ENCODE data around the gene CFAP90.

Gene CFAP90

DNA sequence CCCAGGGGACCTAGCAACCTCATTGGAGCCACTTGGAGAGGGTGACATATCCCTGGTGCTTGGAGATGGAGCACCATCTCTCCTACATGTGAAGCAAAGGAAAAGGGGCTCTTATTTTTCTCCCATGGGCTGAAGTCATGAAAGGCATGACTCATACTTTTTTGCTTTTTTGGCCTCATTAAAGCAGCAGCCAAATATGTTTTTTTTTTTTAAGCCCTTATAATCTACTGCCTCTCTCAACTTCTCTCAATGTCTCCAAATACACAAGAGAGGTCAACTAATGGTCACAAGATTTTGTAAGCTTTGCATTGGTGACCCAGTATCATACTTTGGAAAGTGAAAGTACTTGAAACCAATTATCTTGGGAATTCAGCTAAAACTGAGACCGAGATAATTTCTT, 1.6 kb upstream of the CFAP90 start:
- Mint-ChIP-seq H3K9me3 (peaks cover 4% of the 10 kb centered on the region), H3K4me3 (no peak overlapping the region), H3K4me1 (ENCODE audit: low read depth) (peaks cover 24% of the 10 kb centered on the region), H3K36me3 (ENCODE audit: low read depth) (peaks cover 4% of the 10 kb centered on the region), H3K27ac (no peak overlapping the region), H3K27me3 (peaks cover 35% of the 10 kb centered on the region)
- DNase-seq, result no peak

DNA sequence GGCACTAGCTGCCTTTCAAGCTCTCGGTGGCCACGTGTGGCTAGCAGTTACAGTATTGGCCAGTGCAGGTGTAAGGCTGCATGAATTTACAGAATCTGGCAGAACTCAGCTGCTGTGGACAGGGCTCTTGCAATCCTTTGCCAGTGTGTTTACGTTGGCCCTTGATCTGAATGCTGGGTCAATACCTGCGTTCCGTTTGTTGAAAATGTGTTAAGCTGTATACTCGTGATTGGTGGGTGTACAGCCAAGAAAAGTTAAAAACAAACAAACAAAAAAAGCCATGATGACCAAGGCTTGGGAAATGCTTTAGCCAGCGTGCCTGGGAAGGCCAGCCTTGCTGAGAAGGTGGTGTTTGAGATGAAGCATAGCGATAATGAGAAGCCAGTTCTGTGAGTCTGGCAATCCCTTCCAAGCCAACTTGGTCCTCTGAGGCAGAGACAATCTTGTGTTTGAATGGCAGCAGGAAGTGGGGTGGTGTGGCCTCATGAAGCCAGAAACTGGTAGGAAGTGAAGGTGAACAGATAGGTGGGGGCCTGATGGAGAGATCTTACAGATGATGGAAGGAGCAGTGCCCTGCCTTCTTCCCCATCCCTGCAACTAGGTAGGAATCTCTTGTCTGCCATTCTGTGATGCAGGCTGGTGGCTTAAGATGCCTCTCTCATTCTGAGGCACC, 820 bp upstream of the CFAP90 start:
- Mint-ChIP-seq H3K27ac (no peak overlapping the region), H3K4me1 (ENCODE audit: low read depth) (peaks cover 22% of the 10 kb centered on the region)

DNA sequence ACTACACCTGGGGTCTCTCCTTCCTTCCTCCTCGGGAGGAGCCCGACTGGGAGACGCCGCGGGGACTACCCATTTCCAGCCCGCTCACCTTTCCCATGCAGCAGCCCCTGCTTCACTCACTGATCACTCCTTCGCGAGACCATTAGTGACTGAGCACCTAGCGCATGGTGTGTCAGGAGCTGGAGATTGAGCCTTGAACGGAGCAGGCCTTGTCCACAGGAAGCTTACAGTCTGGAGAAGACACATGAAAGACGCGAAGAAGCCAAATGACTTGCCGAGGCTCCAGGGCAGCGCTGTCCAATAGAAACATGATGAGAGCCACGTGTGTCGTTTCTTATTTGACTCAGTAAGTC, 283 bp upstream of the CFAP90 start:
- peaks cover 22% of the 10 kb centered on the region for H3K4me1 Mint-ChIP-seq (ENCODE audit: low read depth)
- no peaks in the 10 kb centered on the region for H3K36me3 Mint-ChIP-seq (ENCODE audit: low read depth)
- H3K27ac Mint-ChIP-seq, result no peak overlapping the region
- DNase-seq, result no peak
- peaks cover 4% of the 10 kb centered on the region for H3K9me3 Mint-ChIP-seq
- peaks cover 47% of the 10 kb centered on the region for H3K27me3 Mint-ChIP-seq
- peak overlapping the region; percentile 72 for H3K4me3 Mint-ChIP-seq

More for the DNA sequence above, 820 bp upstream of the CFAP90 start:
- Mint-ChIP-seq H3K9me3 (peaks cover 4% of the 10 kb centered on the region), H3K27me3 (peaks cover 43% of the 10 kb centered on the region), H3K36me3 (ENCODE audit: low read depth) (no peaks in the 10 kb centered on the region), H3K4me3 (peak overlapping the region; percentile 72)
- DNase-seq, result no peak

DNA sequence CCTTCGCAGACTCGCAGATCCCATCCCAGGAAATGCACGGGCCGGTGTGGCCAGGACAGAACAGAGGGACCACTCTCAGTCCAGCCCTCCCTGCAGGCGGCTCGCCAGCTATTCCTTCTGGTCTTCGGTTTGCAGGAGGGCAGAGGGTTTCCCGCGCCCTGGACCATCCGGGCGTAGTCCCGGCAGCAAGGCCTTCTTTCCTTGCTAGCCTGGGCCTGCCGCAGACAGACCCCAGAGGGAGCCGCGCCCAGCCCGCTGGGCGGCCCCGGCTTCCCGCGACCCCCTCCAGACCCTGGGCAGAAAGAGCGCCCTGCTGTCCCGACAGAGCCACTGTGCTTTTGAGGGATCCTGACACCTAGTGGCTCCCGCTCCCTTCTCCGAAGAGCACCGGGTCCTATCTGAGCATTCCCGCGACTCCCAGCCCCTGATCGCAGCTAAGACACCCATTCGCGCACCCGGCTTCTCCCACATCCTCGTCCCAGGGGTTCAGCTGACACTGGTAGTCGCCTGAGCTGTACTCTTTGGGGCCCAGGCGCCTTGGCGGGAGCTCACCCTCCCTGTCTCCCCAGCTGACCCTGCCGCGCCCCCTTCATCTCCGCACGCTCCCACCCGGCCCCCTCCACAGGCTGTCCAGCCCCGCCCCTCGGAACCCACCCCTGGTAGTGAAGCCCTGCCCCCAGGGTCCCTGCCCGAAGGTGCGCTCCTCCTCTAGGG, 1.1 kb downstream of the CFAP90 start:
- H3K9me3 Mint-ChIP-seq, result peaks cover 4% of the 10 kb centered on the region
- H3K27me3 Mint-ChIP-seq, result peaks cover 49% of the 10 kb centered on the region
- H3K4me1 Mint-ChIP-seq (ENCODE audit: low read depth), result peaks cover 22% of the 10 kb centered on the region
- H3K4me3 Mint-ChIP-seq, result peak overlapping the region; percentile 66
- H3K27ac Mint-ChIP-seq, result no peak overlapping the region
- DNase-seq, result peak; percentile 37
- H3K36me3 Mint-ChIP-seq (ENCODE audit: low read depth), result no peaks in the 10 kb centered on the region

DNA sequence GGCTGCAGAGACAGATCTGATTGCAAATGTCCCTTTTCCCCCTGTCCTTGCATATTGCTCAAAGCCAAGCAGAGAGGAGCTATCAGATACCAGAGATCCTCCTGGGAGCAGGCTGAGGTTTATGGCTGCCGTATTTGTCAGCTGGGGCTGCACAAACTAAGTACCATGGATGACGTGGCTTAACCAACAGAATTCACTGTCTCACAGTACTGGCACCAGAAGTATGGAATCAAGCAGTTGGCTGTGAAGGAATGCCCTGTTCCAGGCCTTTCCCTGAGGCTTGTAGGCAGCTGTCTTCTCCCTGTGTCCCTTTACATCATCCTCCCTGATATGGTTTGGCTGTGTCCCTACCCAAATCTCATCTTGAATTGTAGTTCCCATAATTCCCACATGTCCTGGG, 2.6 kb downstream of the CFAP90 start:
- Mint-ChIP-seq H3K9me3 (peaks cover 4% of the 10 kb centered on the region), H3K27ac (no peak overlapping the region), H3K4me3 (no peak overlapping the region), H3K36me3 (ENCODE audit: low read depth) (no peaks in the 10 kb centered on the region), H3K27me3 (peaks cover 60% of the 10 kb centered on the region), H3K4me1 (ENCODE audit: low read depth) (peaks cover 22% of the 10 kb centered on the region)
- no peak for DNase-seq

DNA sequence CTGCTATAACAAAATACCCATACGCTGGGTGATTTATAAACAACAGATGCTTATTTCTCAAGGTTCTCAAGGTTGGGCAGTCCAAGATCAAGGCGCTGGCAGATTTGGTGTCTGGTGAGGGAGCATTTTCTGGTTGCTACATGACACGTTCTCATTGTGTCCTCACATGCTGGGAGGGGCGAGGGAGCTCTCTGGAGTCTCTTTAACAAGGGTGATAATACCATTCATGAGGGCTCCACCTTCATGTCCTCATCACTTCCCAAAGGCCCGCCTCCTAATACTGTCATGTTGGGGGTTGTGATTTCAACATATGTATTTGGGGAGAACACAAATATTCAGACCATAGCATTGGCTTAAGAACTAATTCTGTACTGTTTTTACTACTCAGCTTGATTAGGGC, 4.6 kb downstream of the CFAP90 start:
- no peak overlapping the region for H3K4me3 Mint-ChIP-seq
- peaks cover 66% of the 10 kb centered on the region for H3K27me3 Mint-ChIP-seq
- H3K4me1 Mint-ChIP-seq (ENCODE audit: low read depth), result peaks cover 9% of the 10 kb centered on the region
- DNase-seq, result no peak
- no peak overlapping the region for H3K27ac Mint-ChIP-seq
- no peaks in the 10 kb centered on the region for H3K36me3 Mint-ChIP-seq (ENCODE audit: low read depth)
- H3K9me3 Mint-ChIP-seq, result peaks cover 2% of the 10 kb centered on the region

DNA sequence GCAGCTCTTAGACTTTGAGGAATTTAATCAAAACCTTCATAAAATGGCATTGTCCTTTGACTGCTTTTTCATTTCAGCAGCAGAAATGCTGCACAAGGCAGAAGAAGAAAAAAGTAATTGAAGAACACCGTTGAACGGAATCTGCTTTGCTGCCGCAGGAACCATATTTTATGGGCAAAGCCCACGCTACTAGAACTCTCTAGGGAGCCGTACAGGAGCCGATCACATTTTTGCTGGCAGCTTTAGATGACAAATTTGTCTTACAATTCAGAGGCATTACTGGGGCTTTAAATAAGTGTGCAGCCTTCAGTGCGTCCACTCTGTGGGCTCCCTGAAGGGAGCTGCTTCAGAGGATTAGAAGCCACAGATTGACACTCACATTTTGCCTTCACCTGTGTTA, 5.4 kb downstream of the CFAP90 start:
- Mint-ChIP-seq H3K4me1 (ENCODE audit: low read depth) (peaks cover 6% of the 10 kb centered on the region), H3K36me3 (ENCODE audit: low read depth) (no peaks in the 10 kb centered on the region), H3K4me3 (no peak overlapping the region), H3K9me3 (no peaks in the 10 kb centered on the region), H3K27ac (no peak overlapping the region), H3K27me3 (peaks cover 71% of the 10 kb centered on the region)
- DNase-seq, result no peak

DNA sequence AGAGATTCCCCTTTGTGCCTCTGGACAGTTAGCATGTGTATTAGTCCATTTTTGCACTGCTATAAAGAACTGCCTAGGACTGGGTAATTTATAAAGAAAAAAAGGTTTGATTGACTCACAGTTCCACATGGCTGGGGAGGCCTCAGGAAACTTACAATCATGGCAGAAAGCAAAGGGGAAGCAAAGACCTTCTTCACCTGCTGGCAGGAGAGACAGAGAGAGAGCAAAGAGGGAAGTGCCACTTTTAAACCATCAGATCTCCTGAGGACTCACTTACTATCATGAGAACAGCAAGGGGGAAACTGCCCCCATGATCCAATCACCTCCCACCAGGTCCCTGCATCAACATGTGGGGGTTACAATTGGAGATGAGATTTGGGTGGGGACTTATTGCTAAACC, 6.0 kb downstream of the CFAP90 start:
- Mint-ChIP-seq H3K27ac (no peak overlapping the region), H3K27me3 (peaks cover 74% of the 10 kb centered on the region), H3K36me3 (ENCODE audit: low read depth) (no peaks in the 10 kb centered on the region), H3K4me3 (no peak overlapping the region), H3K9me3 (no peaks in the 10 kb centered on the region), H3K4me1 (ENCODE audit: low read depth) (peaks cover 4% of the 10 kb centered on the region)
- no peak for DNase-seq

DNA sequence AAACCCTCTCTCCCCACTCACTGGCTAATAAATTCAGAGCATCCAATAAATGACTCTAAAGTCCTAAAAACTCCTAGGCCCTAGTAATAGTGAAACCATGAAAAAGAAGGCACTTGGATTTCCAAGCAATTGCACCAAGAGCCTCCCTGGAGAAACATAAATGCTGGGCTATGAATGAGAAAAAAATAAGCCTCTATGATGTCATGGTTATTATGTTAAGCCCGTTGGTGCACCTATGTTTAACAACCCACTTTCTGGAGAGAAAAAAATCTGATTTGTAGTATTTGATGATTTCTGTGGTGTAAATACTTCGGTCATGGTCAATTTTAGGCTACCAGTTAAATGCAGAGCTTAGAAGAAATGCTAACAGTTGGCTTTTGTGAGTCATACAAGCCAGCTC, 8.4 kb downstream of the CFAP90 start:
- Mint-ChIP-seq H3K27ac (no peak overlapping the region), H3K4me3 (no peak overlapping the region), H3K36me3 (ENCODE audit: low read depth) (no peaks in the 10 kb centered on the region), H3K4me1 (ENCODE audit: low read depth) (no peaks in the 10 kb centered on the region), H3K27me3 (peaks cover 65% of the 10 kb centered on the region), H3K9me3 (no peaks in the 10 kb centered on the region)
- DNase-seq, result no peak

DNA sequence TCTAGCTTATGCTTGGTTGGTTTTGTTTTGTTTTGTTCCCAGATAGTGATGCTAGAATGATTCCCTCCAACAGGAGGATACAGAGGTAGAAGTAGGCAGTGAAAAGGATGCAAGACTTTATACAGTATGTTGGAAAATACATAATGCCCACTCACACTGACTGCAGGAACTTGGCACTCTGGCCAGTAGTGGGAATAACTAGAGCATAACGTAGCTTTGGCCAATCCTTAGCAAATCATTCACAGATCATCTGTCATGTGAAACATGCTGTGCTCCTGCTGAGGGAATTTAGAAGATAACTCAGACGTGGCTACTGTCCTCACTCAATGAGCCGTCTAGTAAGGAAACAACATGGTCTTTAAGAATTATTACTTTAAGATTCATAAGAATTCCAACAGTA, 13.5 kb downstream of the CFAP90 start:
- no peak overlapping the region for H3K27ac Mint-ChIP-seq
- peaks cover 37% of the 10 kb centered on the region for H3K27me3 Mint-ChIP-seq
- no peaks in the 10 kb centered on the region for H3K9me3 Mint-ChIP-seq
- no peaks in the 10 kb centered on the region for H3K4me1 Mint-ChIP-seq (ENCODE audit: low read depth)
- no peaks in the 10 kb centered on the region for H3K36me3 Mint-ChIP-seq (ENCODE audit: low read depth)
- H3K4me3 Mint-ChIP-seq, result no peak overlapping the region
- DNase-seq, result no peak

DNA sequence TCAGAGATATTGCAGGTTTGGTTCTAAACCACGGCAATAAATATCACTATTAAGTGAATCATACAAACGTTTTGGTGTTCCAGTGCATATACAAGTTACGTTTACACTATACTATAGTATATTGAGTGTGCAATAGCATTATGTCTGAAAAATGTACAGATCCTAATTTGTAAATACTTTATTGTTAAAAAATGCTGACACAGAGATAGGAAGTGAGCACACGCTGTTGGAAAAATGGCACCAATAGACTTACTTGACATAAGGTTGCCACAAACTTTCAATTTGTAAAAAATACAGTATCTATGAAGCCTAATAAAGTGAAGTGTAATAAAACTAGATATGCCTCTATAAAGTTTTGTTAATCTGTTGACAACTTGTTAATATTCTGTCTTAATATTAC, 16.0 kb downstream of the CFAP90 start:
- DNase-seq, result no peak
- Mint-ChIP-seq H3K27ac (no peak overlapping the region), H3K27me3 (peaks cover 28% of the 10 kb centered on the region), H3K4me3 (no peak overlapping the region), H3K4me1 (ENCODE audit: low read depth) (no peaks in the 10 kb centered on the region), H3K9me3 (no peaks in the 10 kb centered on the region), H3K36me3 (ENCODE audit: low read depth) (no peaks in the 10 kb centered on the region)

DNA sequence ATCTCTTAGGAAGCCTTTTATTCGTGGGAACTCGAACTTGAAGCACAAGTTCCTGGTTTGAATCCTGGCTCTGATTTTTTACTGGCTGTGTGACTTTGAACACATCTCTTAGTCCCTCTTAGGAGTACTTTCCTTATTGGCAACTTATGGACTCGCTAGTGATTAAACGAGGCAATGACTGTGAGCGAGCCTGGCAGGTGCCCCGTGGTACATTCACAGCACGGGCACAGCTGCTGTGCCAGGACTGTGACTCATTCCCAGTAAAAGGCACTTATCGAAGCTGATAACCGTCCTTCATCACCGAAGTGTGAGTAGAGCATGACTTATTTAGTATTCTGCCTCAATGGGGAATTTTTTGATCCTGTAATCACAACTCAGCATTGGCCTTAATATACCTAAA, 22.7 kb downstream of the CFAP90 start:
- Mint-ChIP-seq H3K27me3 (peaks cover 35% of the 10 kb centered on the region), H3K4me3 (no peak overlapping the region), H3K4me1 (ENCODE audit: low read depth) (no peaks in the 10 kb centered on the region), H3K36me3 (ENCODE audit: low read depth) (no peaks in the 10 kb centered on the region), H3K9me3 (no peaks in the 10 kb centered on the region), H3K27ac (no peak overlapping the region)
- DNase-seq, result no peak

DNA sequence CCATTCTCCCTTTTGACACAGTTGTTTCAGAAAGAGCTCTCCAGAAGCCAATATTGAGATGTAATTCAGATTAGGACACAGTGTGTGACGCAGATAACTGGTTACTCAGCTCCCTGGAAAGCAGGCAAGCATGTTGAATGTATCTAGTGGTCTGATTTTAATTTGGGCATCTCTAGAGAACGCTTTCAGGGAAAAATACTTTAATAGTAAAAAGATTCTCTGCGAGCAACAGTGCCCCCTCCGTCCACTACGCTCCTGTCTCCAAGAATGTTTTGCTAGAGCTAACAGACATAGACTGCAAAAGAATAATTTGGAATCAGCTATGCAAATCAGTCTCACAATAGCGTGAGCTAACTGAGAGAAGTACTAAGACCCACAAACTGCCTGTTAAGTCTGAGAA, 23.3 kb downstream of the CFAP90 start:
- DNase-seq, result no peak
- Mint-ChIP-seq H3K36me3 (ENCODE audit: low read depth) (no peaks in the 10 kb centered on the region), H3K27ac (no peak overlapping the region), H3K4me1 (ENCODE audit: low read depth) (no peaks in the 10 kb centered on the region), H3K4me3 (no peak overlapping the region), H3K9me3 (no peaks in the 10 kb centered on the region), H3K27me3 (peaks cover 42% of the 10 kb centered on the region)

DNA sequence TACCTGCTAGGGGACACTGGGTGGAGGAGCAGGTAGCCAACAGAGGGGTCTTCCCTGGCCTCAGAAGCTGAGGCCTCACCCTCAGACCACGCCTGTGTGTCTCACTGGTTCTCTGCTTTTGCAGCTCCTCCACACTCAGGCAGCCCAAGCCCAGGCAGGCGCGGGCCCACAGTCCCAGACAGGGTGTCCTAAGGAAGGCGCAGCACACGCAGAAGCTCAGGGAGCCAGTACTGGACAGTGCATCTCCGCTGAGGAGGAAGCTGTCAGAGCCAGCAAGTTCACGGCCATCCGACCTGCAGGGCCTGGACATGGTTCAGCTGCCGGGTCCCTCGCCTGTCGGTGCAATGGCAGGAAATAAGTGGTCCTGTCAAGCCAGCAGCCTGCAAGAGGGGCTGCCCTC, 25.3 kb downstream of the CFAP90 start:
- no peak for DNase-seq
- Mint-ChIP-seq H3K36me3 (ENCODE audit: low read depth) (no peaks in the 10 kb centered on the region), H3K4me1 (ENCODE audit: low read depth) (no peaks in the 10 kb centered on the region), H3K27me3 (peaks cover 47% of the 10 kb centered on the region), H3K27ac (no peak overlapping the region), H3K4me3 (no peak overlapping the region), H3K9me3 (no peaks in the 10 kb centered on the region)

DNA sequence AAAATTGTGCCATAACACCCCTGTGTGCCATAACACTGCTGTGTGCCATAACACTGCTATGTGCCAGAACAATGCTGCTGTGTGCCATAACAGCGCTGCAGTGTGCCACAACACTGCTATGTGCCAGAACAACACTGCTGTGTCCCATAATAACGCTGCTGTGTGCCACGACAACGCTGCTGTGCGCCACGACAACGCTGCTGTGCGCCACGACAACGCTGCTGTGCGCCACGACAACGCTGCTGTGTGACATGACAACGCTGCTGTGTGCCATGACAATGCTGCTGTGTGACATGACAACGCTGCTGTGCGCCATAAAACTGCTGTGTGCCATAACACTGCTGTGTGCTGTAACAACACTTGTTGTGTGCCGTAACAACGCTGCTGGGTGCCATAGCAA, 25.9 kb downstream of the CFAP90 start:
- H3K27ac Mint-ChIP-seq, result no peak overlapping the region
- no peaks in the 10 kb centered on the region for H3K36me3 Mint-ChIP-seq (ENCODE audit: low read depth)
- H3K27me3 Mint-ChIP-seq, result peaks cover 47% of the 10 kb centered on the region
- no peak overlapping the region for H3K4me3 Mint-ChIP-seq
- no peaks in the 10 kb centered on the region for H3K4me1 Mint-ChIP-seq (ENCODE audit: low read depth)
- no peak for DNase-seq
- no peaks in the 10 kb centered on the region for H3K9me3 Mint-ChIP-seq
